Upper lobe of left lung (tissue), 4 donors: ENCODE data around the gene HNRNPDL.

ENCODE experiments used
- CTCF ChIP-seq, 6 experiments: fragments of 450-650 bp in 4 of 6; fragments of 200-600 bp in 2 of 6; sonication (generic) in 2 of 6; IDR thresholded peaks; one replicate each; pipeline ENCODE4 v1.5.1; 2016 to 2019; ENCODE audit warnings: antibody characterized with exemption in 6 of 6
- POLR2A ChIP-seq, 4 donors: fragments of 450-650 bp; IDR thresholded peaks; one replicate each; pipeline ENCODE4 v1.5.1; 2016 to 2017; ENCODE audit warnings: antibody characterized with exemption in 4 of 4, mild to moderate bottlenecking in 2 of 4

GRCh38 chr4:82469791-82470345 is 39.6 kb upstream of the HNRNPDL start:
- TF ChIP-seq CTCF (IDR thresholded peaks at IDR 0.05) (no peak), POLR2A (IDR thresholded peaks at IDR 0.05) (no peak)
